Liver (tissue), 9 donors: Measurements from ENCODE around the gene BEST3. TPM values are rescaled to one million over a fixed set of nuclear protein-coding genes. Genes with fewer than 3 reads are reported as not detected.

ENCODE experiments used
- DNase-seq: peaks from one replicate; pipeline ENCODE4 v3.0.0-alpha.2; 2017; ENCODE audit warnings: low spot score
- H3K27ac ChIP-seq, 2 donors: one replicate each; pipeline ENCODE4 v1.7.0; 2013; ENCODE audit warnings: inconsistent platforms in 2 of 2, low read length in 2 of 2, control low read depth in 1 of 2, low read depth in 1 of 2, mild to moderate bottlenecking in 1 of 2
- H3K27me3 ChIP-seq, 4 donors: one replicate each; pipeline versions ENCODE4 v1.6.1 to v1.7.0; 2013; ENCODE audit warnings: low read length in 3 of 4, inconsistent platforms in 1 of 4, mild to moderate bottlenecking in 1 of 4, moderate library complexity in 1 of 4; ENCODE audit not compliant: control insufficient read depth in 4 of 4, insufficient read depth in 4 of 4
- H3K36me3 ChIP-seq, 4 donors: one replicate each; pipeline versions ENCODE4 v1.6.1 to v1.7.0; 2013; ENCODE audit warnings: low read length in 3 of 4, mild to moderate bottlenecking in 3 of 4, low read depth in 1 of 4, moderate library complexity in 1 of 4; ENCODE audit not compliant: control insufficient read depth in 4 of 4, insufficient read depth in 3 of 4
- H3K4me1 ChIP-seq, 4 donors: one replicate each; pipeline versions ENCODE4 v1.6.1 to v1.7.0; 2013; ENCODE audit warnings: low read length in 3 of 4, mild to moderate bottlenecking in 3 of 4, moderate library complexity in 1 of 4; ENCODE audit not compliant: control insufficient read depth in 4 of 4, insufficient read depth in 4 of 4
- H3K4me3 ChIP-seq, 3 donors: one replicate each; pipeline versions ENCODE4 v1.6.1 to v1.7.0; 2013; ENCODE audit warnings: low read length in 3 of 3, control low read depth in 1 of 3, low read depth in 1 of 3, mild to moderate bottlenecking in 1 of 3
- H3K9ac ChIP-seq, 2 donors: one replicate each; pipeline ENCODE4 v1.7.0; 2013; ENCODE audit warnings: low read length in 2 of 2, mild to moderate bottlenecking in 2 of 2, moderate library complexity in 2 of 2, control low read depth in 1 of 2, low read depth in 1 of 2
- H3K9me3 ChIP-seq, 4 donors: one replicate each; pipeline versions ENCODE4 v1.6.1 to v1.7.0; 2013; ENCODE audit warnings: low read length in 3 of 4; ENCODE audit not compliant: control insufficient read depth in 4 of 4
- ATF3 ChIP-seq: IDR thresholded peaks from 2 replicates; pipeline ENCODE4 v1.6.1; 2016; ENCODE audit warnings: antibody characterized with exemption
- CTCF ChIP-seq: fragments of 150-350 bp; IDR thresholded peaks from 2 replicates; pipeline ENCODE4 v1.5.1; 2017; ENCODE audit warnings: improper control_type of control experiment, low read depth, low read length; ENCODE audit not compliant: missing input control
- EGR1 ChIP-seq, 2 donors: IDR thresholded peaks; 2 replicates each; pipeline ENCODE4 v1.6.1; 2016 to 2018; ENCODE audit warnings: antibody characterized with exemption in 2 of 2, low read depth in 2 of 2
- FOXA1 ChIP-seq: IDR thresholded peaks from 2 replicates; pipeline ENCODE4 v1.6.1; 2016; ENCODE audit warnings: antibody characterized with exemption
- FOXA2 ChIP-seq: IDR thresholded peaks from 2 replicates; pipeline ENCODE4 v1.6.1; 2016; ENCODE audit warnings: antibody characterized with exemption
- GABPA ChIP-seq, 2 donors: IDR thresholded peaks in 1 of 2; conservative IDR thresholded peaks in 1 of 2; 2 replicates each; pipeline ENCODE4 v1.6.1; 2016; ENCODE audit warnings: antibody characterized with exemption in 2 of 2, mild to moderate bottlenecking in 1 of 2, moderate library complexity in 1 of 2
- HNF4A ChIP-seq, 2 donors: conservative IDR thresholded peaks; 2 replicates each; pipeline ENCODE4 v1.6.1; 2016; ENCODE audit warnings: antibody characterized with exemption in 2 of 2, mild to moderate bottlenecking in 2 of 2
- JUND ChIP-seq, 2 donors: IDR thresholded peaks; 2 replicates each; pipeline ENCODE4 v1.6.1; 2016; ENCODE audit warnings: antibody characterized with exemption in 2 of 2
- MAX ChIP-seq: IDR thresholded peaks from 2 replicates; pipeline ENCODE4 v1.6.1; 2016; ENCODE audit warnings: antibody characterized with exemption
- NR2F2 ChIP-seq: IDR thresholded peaks from 2 replicates; pipeline ENCODE4 v1.6.1; 2016; ENCODE audit warnings: antibody characterized with exemption
- RAD21 ChIP-seq, 2 donors: IDR thresholded peaks; 2 replicates each; pipeline ENCODE4 v1.6.1; 2016; ENCODE audit warnings: antibody characterized with exemption in 2 of 2, mild to moderate bottlenecking in 2 of 2
- RXRA ChIP-seq, 2 donors: IDR thresholded peaks; 2 replicates each; pipeline ENCODE4 v1.6.1; 2017 to 2018; ENCODE audit warnings: antibody characterized with exemption in 2 of 2, mild to moderate bottlenecking in 1 of 2
- SP1 ChIP-seq: IDR thresholded peaks from 2 replicates; pipeline ENCODE4 v1.6.1; 2018; ENCODE audit warnings: antibody characterized with exemption, mild to moderate bottlenecking
- TAF1 ChIP-seq: conservative IDR thresholded peaks from 2 replicates; pipeline ENCODE4 v1.6.1; 2016; ENCODE audit warnings: antibody characterized with exemption, mild to moderate bottlenecking
- YY1 ChIP-seq: IDR thresholded peaks from 2 replicates; pipeline ENCODE4 v1.6.1; 2016; ENCODE audit warnings: antibody characterized with exemption, mild to moderate bottlenecking
- WGBS: extraction: QIAGEN DNeasy Blood & Tissue Kit; methylation state at CpG from one replicate; pipeline ENCODE4 v1.1.7; 2013; 5-methylcytosine and 5-hydroxymethylcytosine counted together
- polyA plus RNA-seq, 2 donors: library from polyadenylated mRNA; stranded (reverse) in 1 of 2; unstranded in 1 of 2; fragments of 200-250 nt in 1 of 2; fragments of >200 nt in 1 of 2; fragmentation: Nextera tagmentation in 1 of 2; extraction: Ambion mirVana in 1 of 2; gene quantifications; one replicate each; pipeline versions ENCODE4 v1.2.1 to v1.2.3, GENCODE V29; 2013 to 2015
- total RNA-seq, 2 donors: library from RNA; depleted of rRNA; stranded (reverse); fragments of >200 nt; gene quantifications; one replicate each; pipeline ENCODE4 v1.2.3, GENCODE V29; 2014
- TF ChIP-seq, protein P1 (sequence below): IDR thresholded peaks from 2 replicates; pipeline ENCODE4 v1.6.1; 2016; ENCODE audit warnings: antibody characterized with exemption
- donor health status: healthy.
- donor health status: healthy.
- donor health status: healthy.
- donor health status: healthy.
- donor health status: healthy.

BEST3 gene
- total and polyA plus RNA-seq, 4 donors = 0.89 TPM; not detected in 3

DNA sequence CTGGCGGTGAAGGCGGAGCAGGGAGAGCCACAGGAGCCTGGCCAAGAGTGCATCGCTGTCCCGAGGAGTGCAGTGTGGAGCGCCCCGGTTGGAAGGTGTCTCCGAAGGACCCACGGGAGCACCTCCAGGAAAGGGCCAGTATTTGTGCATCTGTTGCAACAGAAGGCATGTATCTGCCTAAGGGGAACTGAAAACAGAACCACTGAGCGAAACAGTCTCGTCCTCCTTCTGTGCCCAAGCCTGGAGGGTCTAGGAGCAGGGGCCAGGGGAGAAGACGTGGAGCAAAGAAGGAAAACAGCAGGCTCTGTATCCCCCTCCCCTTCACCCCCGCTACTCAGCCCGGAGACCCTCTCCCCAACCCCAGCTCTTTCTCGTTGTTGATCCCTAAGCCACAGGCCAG is 83.1 kb downstream of the BEST3 start:
- H3K9me3 ChIP-seq = peaks cover 0 to 2% (median 0%) of the 10 kb centered on the region in 4 donors
- H3K9ac ChIP-seq = no peak overlapping the region
- H3K27me3 ChIP-seq = no peaks in the 10 kb centered on the region
- peaks cover 0 to 2% (median 0%) of the 10 kb centered on the region in 4 donors for H3K4me1 ChIP-seq
- no peak for TF ChIP-seq NR2F2
- no peak for TF ChIP-seq ATF3
- TF ChIP-seq HNF4A (conservative IDR thresholded peaks at IDR 0.05) = no peak
- TF ChIP-seq TAF1 = no peak
- TF ChIP-seq FOXA2 = no peak
- no peak for TF ChIP-seq RAD21 (IDR thresholded peaks at IDR 0.05)
- TF ChIP-seq EGR1 (IDR thresholded peaks at IDR 0.05; ENCODE audit: low read depth in 2 of 2) = no peak
- no peak for TF ChIP-seq JUND (IDR thresholded peaks at IDR 0.05)
- TF ChIP-seq MAX = no peak
- no peak overlapping the region for H3K27ac ChIP-seq
- H3K4me3 ChIP-seq = no peak overlapping the region
- H3K36me3 ChIP-seq = no peaks in the 10 kb centered on the region
- WGBS = 79% methylated on average over 14 of the region's 14 CpGs
- no peak for DNase-seq

DNA sequence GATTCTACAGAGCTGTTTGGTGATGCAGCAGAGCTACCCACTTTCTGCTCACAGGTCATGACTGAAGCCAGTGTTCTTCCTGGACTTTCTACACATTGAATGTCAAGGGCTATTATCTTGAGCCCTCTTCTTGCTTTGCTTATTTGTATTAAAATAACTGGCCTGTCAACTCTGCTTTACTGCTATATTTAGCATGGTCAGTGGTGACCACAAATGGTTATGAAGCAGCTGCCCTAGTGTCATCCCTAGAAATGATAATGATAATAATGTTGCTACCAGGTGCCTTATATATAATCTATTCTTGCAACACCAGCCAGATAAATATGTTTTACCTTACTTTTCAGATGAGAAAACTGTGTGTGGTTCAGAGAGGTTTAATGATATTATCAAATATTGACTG is 85.8 kb downstream of the BEST3 start:
- TF ChIP-seq, protein P1, sequence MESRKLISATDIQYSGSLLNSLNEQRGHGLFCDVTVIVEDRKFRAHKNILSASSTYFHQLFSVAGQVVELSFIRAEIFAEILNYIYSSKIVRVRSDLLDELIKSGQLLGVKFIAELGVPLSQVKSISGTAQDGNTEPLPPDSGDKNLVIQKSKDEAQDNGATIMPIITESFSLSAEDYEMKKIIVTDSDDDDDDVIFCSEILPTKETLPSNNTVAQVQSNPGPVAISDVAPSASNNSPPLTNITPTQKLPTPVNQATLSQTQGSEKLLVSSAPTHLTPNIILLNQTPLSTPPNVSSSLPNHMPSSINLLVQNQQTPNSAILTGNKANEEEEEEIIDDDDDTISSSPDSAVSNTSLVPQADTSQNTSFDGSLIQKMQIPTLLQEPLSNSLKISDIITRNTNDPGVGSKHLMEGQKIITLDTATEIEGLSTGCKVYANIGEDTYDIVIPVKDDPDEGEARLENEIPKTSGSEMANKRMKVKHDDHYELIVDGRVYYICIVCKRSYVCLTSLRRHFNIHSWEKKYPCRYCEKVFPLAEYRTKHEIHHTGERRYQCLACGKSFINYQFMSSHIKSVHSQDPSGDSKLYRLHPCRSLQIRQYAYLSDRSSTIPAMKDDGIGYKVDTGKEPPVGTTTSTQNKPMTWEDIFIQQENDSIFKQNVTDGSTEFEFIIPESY = no peak
- TF ChIP-seq CTCF (no peak), FOXA2 (no peak), HNF4A (conservative IDR thresholded peaks at IDR 0.05) (no peak), YY1 (no peak), TAF1 (no peak), SP1 (no peak), RXRA (IDR thresholded peaks at IDR 0.05) (no peak), FOXA1 (no peak)

DNA sequence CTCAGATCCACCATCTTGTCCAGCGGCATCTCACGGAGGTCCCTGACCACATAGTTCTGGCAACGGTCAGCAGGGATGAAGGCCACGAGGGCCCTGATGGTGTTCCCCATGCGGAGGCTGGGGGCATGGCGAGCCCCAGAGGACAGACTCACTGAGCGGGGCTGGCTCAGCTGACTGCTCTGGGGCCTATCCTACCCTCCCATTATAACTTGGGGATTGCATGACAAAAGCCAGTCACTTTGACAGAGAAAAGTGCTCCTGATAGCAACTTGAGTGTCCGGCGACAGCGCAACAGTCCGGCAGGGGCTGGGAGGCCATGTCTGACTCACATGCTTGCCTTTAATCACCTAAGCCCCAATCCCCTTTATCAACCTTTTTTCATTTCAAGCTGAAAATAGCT is 88.4 kb downstream of the BEST3 start, which contains the start of gene LRRC10:
LRRC10 (minus strand) TSS at position 179 of the 400 bp plus-strand sequence; CDS start at position 110, 69 bp downstream.
- TF ChIP-seq ATF3 = no peak
- no peak for TF ChIP-seq GABPA (IDR thresholded peaks at IDR 0.05 in 1 of 2, conservative IDR thresholded peaks at IDR 0.05 in 1 of 2)
- no peak for TF ChIP-seq FOXA1
- 97% methylated on average over 11 of the region's 11 CpGs for WGBS

More for the DNA sequence above, 85.8 kb downstream of the BEST3 start:
- Histone ChIP-seq H3K27ac (no peak overlapping the region), H3K27me3 (no peaks in the 10 kb centered on the region), H3K36me3 (no peaks in the 10 kb centered on the region), H3K4me1 (no peaks in the 10 kb centered on the region), H3K9ac (no peak overlapping the region), H3K4me3 (no peak overlapping the region), H3K9me3 (peaks cover 0 to 2% (median 0%) of the 10 kb centered on the region in 4 donors)
- DNase-seq = no peak

More for the DNA sequence above, 88.4 kb downstream of the BEST3 start, which contains the start of gene LRRC10:
- H3K9ac ChIP-seq = no peak within 1 kb of the TSS
- DNase-seq = no peak
- H3K27me3 ChIP-seq = no peaks in the 10 kb centered on the region
- no peak within 1 kb of the TSS for H3K27ac ChIP-seq
- no peak within 1 kb of the TSS for H3K4me3 ChIP-seq
- H3K36me3 ChIP-seq = no peaks in the 10 kb centered on the region
- H3K9me3 ChIP-seq = peaks cover 0 to 2% (median 0%) of the 10 kb centered on the region in 4 donors
- no peaks in the 10 kb centered on the region for H3K4me1 ChIP-seq
